CD4-positive, CD25-positive, alpha-beta regulatory T cell (primary cell): ENCODE data around the gene MIR17HG. TPM values are rescaled to one million over a fixed set of nuclear protein-coding genes. Genes with fewer than 3 reads are reported as not detected.
A peak's percentile ranks its signal among the peaks of the same experiment; 100 is the strongest.
"Not testable (repeated sequence)": the region's sequence is repeated elsewhere in the genome, so short reads cannot be mapped to it uniquely, and the experiment has no call there.

Source experiments
- ATAC-seq, 2 donors: fragments of 150-1000 bp; cut with Tn5 transposase; one replicate each; pipeline ENCODE4 v1.10.0; 2021; ENCODE audit warnings: low read depth in 2 of 2, moderate number of reproducible peaks in 2 of 2, moderate library complexity in 1 of 2
- DNase-seq, 3 donors: peaks; one replicate each; pipeline versions ENCODE4 v3.0.0 to v3.0.0-alpha.2; 2012 to 2022; ENCODE audit warnings: mixed read lengths in 1 of 3
- H3K27ac ChIP-seq: one replicate; pipeline ENCODE4 v1.7.0; 2013; ENCODE audit warnings: mild to moderate bottlenecking, low read length; ENCODE audit not compliant: insufficient read depth, poor library complexity, severe bottlenecking
- H3K27me3 ChIP-seq: one replicate; pipeline ENCODE4 v1.7.0; 2013; ENCODE audit warnings: low read length; ENCODE audit not compliant: control insufficient read depth, insufficient read depth
- H3K36me3 ChIP-seq: one replicate; pipeline ENCODE4 v1.7.0; 2013; ENCODE audit warnings: mild to moderate bottlenecking, low read length, moderate library complexity; ENCODE audit not compliant: control insufficient read depth, insufficient read depth
- H3K4me1 ChIP-seq: 2 replicates; pipeline ENCODE4 v1.7.0; 2013; ENCODE audit warnings: mild to moderate bottlenecking, low read length; ENCODE audit not compliant: insufficient read depth, control insufficient read depth, poor library complexity, severe bottlenecking
- H3K4me3 ChIP-seq: one replicate; pipeline ENCODE4 v1.7.0; 2013; ENCODE audit warnings: low read depth, mild to moderate bottlenecking, low read length, moderate library complexity
- H3K9me3 ChIP-seq, 2 experiments: 1 replicate in 1 of 2; 2 replicates in 1 of 2; pipeline ENCODE4 v1.7.0; 2013; ENCODE audit warnings: low read length in 2 of 2, mild to moderate bottlenecking in 1 of 2, moderate library complexity in 1 of 2; ENCODE audit not compliant: control insufficient read depth in 2 of 2
- H3K27ac Mint-ChIP-seq, 3 donors: one replicate each; pipeline ENCODE4 v1.8.0; 2020 to 2022; ENCODE audit warnings: mild to moderate bottlenecking in 3 of 3, mixed read lengths in 3 of 3, moderate library complexity in 2 of 3
- H3K27me3 Mint-ChIP-seq: one replicate; pipeline ENCODE4 v1.8.0; 2022; ENCODE audit warnings: mild to moderate bottlenecking, mixed read lengths
- H3K36me3 Mint-ChIP-seq: one replicate; pipeline ENCODE4 v1.8.0; 2020; ENCODE audit warnings: mixed read lengths
- H3K4me1 Mint-ChIP-seq, 4 donors: one replicate each; pipeline ENCODE4 v1.8.0; 2020 to 2022; ENCODE audit warnings: mixed read lengths in 4 of 4, mild to moderate bottlenecking in 1 of 4
- H3K4me3 Mint-ChIP-seq, 4 donors: one replicate each; pipeline ENCODE4 v1.8.0; 2020 to 2022; ENCODE audit warnings: mild to moderate bottlenecking in 4 of 4, mixed read lengths in 4 of 4, moderate library complexity in 3 of 4
- H3K9me3 Mint-ChIP-seq, 7 donors: one replicate each; pipeline ENCODE4 v1.8.0; 2020 to 2022; ENCODE audit warnings: mixed read lengths in 7 of 7, mild to moderate bottlenecking in 3 of 7, moderate library complexity in 2 of 7
- polyA plus RNA-seq, 4 donors: library from polyadenylated mRNA; unstranded; fragments of 300-500 nt; fragmentation: Illumina TruSeq; gene quantifications; one replicate each; pipeline ENCODE4 v1.2.3, GENCODE V29; 2021
- total RNA-seq: library from RNA; stranded (reverse); gene quantifications from one replicate; pipeline ENCODE4 v1.2.3, GENCODE V29; 2022

Gene MIR17HG
- total and polyA plus RNA-seq, 5 donors from 2014 or later, result 0.32 to 7.2 (median 0.48) TPM

- peak; percentile 55 to 62 for ATAC-seq
- no peak overlapping the region for H3K27ac Mint-ChIP-seq
Observed at GRCh38 chr13:91347996-91348905, 764 bp downstream of the MIR17HG start.

GRCh38 chr13:91348906-91349435, 1.5 kb downstream of the MIR17HG start:
- Histone ChIP-seq H3K4me1 (peaks cover 25% of the 10 kb centered on the region), H3K27ac (peak overlapping the region; percentile 64), H3K27me3 (no peaks in the 10 kb centered on the region), H3K9me3 (no peaks in the 10 kb centered on the region), H3K4me3 (peak overlapping the region; percentile 82), H3K36me3 (peaks cover 29% of the 10 kb centered on the region)
- H3K4me3 Mint-ChIP-seq, result peak overlapping the region; percentile 89 to 98 (median 94)
- no peaks in the 10 kb centered on the region for H3K9me3 Mint-ChIP-seq
- H3K27ac Mint-ChIP-seq, result peak overlapping the region; percentile 82 to 94 (median 92)
- peaks cover 19% of the 10 kb centered on the region for H3K36me3 Mint-ChIP-seq
- H3K4me1 Mint-ChIP-seq, result peaks cover 15 to 50% (median 34%) of the 10 kb centered on the region in 4 donors
- ATAC-seq (peak; percentile 69 to 71), DNase-seq (peak; percentile 81 to 92 (median 89))
- peaks cover 12% of the 10 kb centered on the region for H3K27me3 Mint-ChIP-seq

More at GRCh38 chr13:91347996-91348905, 764 bp downstream of the MIR17HG start:
- Mint-ChIP-seq H3K36me3 (peaks cover 15% of the 10 kb centered on the region), H3K4me1 (peaks cover 11 to 47% (median 31%) of the 10 kb centered on the region in 4 donors), H3K27me3 (peaks cover 17% of the 10 kb centered on the region), H3K9me3 (no peaks in the 10 kb centered on the region), H3K4me3 (peak overlapping the region in 2 of 4 donors; percentile 59 to 72)
- Histone ChIP-seq H3K27ac (peak overlapping the region; percentile 64), H3K36me3 (peaks cover 23% of the 10 kb centered on the region), H3K9me3 (no peaks in the 10 kb centered on the region), H3K27me3 (peaks cover 3% of the 10 kb centered on the region), H3K4me3 (no peak overlapping the region), H3K4me1 (peaks cover 25% of the 10 kb centered on the region)
- peak; percentile 58 to 71 (median 64) for DNase-seq

- H3K4me1 Mint-ChIP-seq, result peaks cover 15 to 57% (median 34%) of the 10 kb centered on the region in 4 donors
- Histone ChIP-seq H3K4me3 (peak overlapping the region; percentile 82), H3K27me3 (no peaks in the 10 kb centered on the region)
Observed at GRCh38 chr13:91349992-91350911, 2.8 kb downstream of the MIR17HG start.

GRCh38 chr13:91351123-91351522, 3.6 kb downstream of the MIR17HG start:
- Mint-ChIP-seq H3K4me3 (peak overlapping the region in 2 of 4 donors; percentile 89 to 94), H3K4me1 (peaks cover 12 to 55% (median 34%) of the 10 kb centered on the region in 4 donors), H3K9me3 (no peaks in the 10 kb centered on the region), H3K27me3 (peaks cover 11% of the 10 kb centered on the region), H3K27ac (no peak overlapping the region), H3K36me3 (peaks cover 30% of the 10 kb centered on the region)
- Histone ChIP-seq H3K27me3 (no peaks in the 10 kb centered on the region), H3K9me3 (no peaks in the 10 kb centered on the region), H3K27ac (no peak overlapping the region), H3K36me3 (peaks cover 43% of the 10 kb centered on the region), H3K4me1 (peaks cover 24% of the 10 kb centered on the region), H3K4me3 (no peak overlapping the region)
- no peak for ATAC-seq
- no peak for DNase-seq

More at GRCh38 chr13:91349992-91350911, 2.8 kb downstream of the MIR17HG start:
- peaks cover 41% of the 10 kb centered on the region for H3K36me3 ChIP-seq
- DNase-seq, result peak in 1 of 3 donors; percentile 12
- Mint-ChIP-seq H3K27me3 (peaks cover 12% of the 10 kb centered on the region), H3K9me3 (no peaks in the 10 kb centered on the region), H3K27ac (no peak overlapping the region), H3K36me3 (peaks cover 30% of the 10 kb centered on the region), H3K4me3 (peak overlapping the region; percentile 89 to 98 (median 94))
- peaks cover 25% of the 10 kb centered on the region for H3K4me1 ChIP-seq
- ATAC-seq, result no peak
- no peak overlapping the region for H3K27ac ChIP-seq
- no peaks in the 10 kb centered on the region for H3K9me3 ChIP-seq

GRCh38 chr13:91351980-91352379, 4.5 kb downstream of the MIR17HG start:
- peaks cover 10 to 54% (median 30%) of the 10 kb centered on the region in 4 donors for H3K4me1 Mint-ChIP-seq
- H3K27me3 Mint-ChIP-seq, result peaks cover 2% of the 10 kb centered on the region
- Histone ChIP-seq H3K27ac (no peak overlapping the region), H3K4me1 (peaks cover 15% of the 10 kb centered on the region), H3K36me3 (peaks cover 46% of the 10 kb centered on the region), H3K9me3 (no peaks in the 10 kb centered on the region), H3K27me3 (no peaks in the 10 kb centered on the region), H3K4me3 (no peak overlapping the region)
- ATAC-seq (no peak), DNase-seq (no peak)
- peak overlapping the region in 1 of 3 donors; percentile 26 for H3K27ac Mint-ChIP-seq
- no peaks in the 10 kb centered on the region for H3K9me3 Mint-ChIP-seq
- no peak overlapping the region for H3K4me3 Mint-ChIP-seq
- H3K36me3 Mint-ChIP-seq, result peaks cover 31% of the 10 kb centered on the region

- not testable (repeated sequence) for H3K27ac ChIP-seq, H3K9me3 ChIP-seq, DNase-seq, ATAC-seq, H3K9me3 Mint-ChIP-seq, H3K27ac Mint-ChIP-seq, H3K4me3 ChIP-seq, H3K27me3 Mint-ChIP-seq, H3K27me3 ChIP-seq
- Mint-ChIP-seq H3K4me1 (peaks cover 10 to 54% (median 31%) of the 10 kb centered on the region in 4 donors), H3K4me3 (peak overlapping the region in 1 of 4 donors; percentile 18), H3K36me3 (peaks cover 35% of the 10 kb centered on the region)
- Histone ChIP-seq H3K36me3 (peaks cover 47% of the 10 kb centered on the region), H3K4me1 (peaks cover 13% of the 10 kb centered on the region)
Observed at GRCh38 chr13:91352891-91353290, 5.4 kb downstream of the MIR17HG start.

- no peak overlapping the region for H3K27ac ChIP-seq
- Mint-ChIP-seq H3K9me3 (no peaks in the 10 kb centered on the region), H3K27ac (no peak overlapping the region), H3K4me3 (peak overlapping the region in 1 of 4 donors; percentile 18), H3K27me3 (no peaks in the 10 kb centered on the region), H3K4me1 (peaks cover 10 to 57% (median 31%) of the 10 kb centered on the region in 4 donors), H3K36me3 (peaks cover 35% of the 10 kb centered on the region)
- peaks cover 13% of the 10 kb centered on the region for H3K4me1 ChIP-seq
- DNase-seq (no peak), ATAC-seq (no peak)
- H3K36me3 ChIP-seq, result peaks cover 47% of the 10 kb centered on the region
- H3K9me3 ChIP-seq, result no peaks in the 10 kb centered on the region
- no peaks in the 10 kb centered on the region for H3K27me3 ChIP-seq
- H3K4me3 ChIP-seq, result no peak overlapping the region
Observed at GRCh38 chr13:91353494-91353893, 6.0 kb downstream of the MIR17HG start.
